Measurements from ENCODE around the gene ITIH2. TPM values are rescaled to one million over a fixed set of nuclear protein-coding genes. Genes with fewer than 3 reads are reported as not detected.
"Not testable (repeated sequence)": the region's sequence is repeated elsewhere in the genome, so short reads cannot be mapped to it uniquely, and the experiment has no call there.

ITIH2 gene
- polyA plus RNA-seq (2012; ENCODE audit: missing spikeins), result not detected

GRCh38 chr10:7703140-7703539 lies at the start of gene ITIH2:
TSS of gene ITIH2 (plus strand) at chr10:7703316. CDS start at chr10:7703435, 119 bp downstream.
- DNase-seq (ENCODE audit: insufficient read length) (no peak), FAIRE-seq (no peak)
- TF ChIP-seq TAF1 (IDR thresholded peaks at IDR 0.05; ENCODE audit: borderline replicate concordance, low read depth, low read length), result no peak
- no peak for TF ChIP-seq POLR2AphosphoS5 (IDR thresholded peaks at IDR 0.05; ENCODE audit: low read depth, low read length)
- no peak for TF ChIP-seq POLR2A (IDR thresholded peaks at IDR 0.05; ENCODE audit: low read depth, low read length)

- not testable (repeated sequence) for FAIRE-seq; DNase-seq (ENCODE audit: insufficient read length)
Observed at GRCh38 chr10:7657079-7657478, 46.0 kb upstream of the ITIH2 start.

GRCh38 chr10:7657552-7657951 lies 45.6 kb upstream of the ITIH2 start:
- no peak for FAIRE-seq
- TF ChIP-seq POLR2A (IDR thresholded peaks at IDR 0.05; ENCODE audit: low read depth, low read length), result no peak
- no peak for TF ChIP-seq POLR2AphosphoS5 (IDR thresholded peaks at IDR 0.05; ENCODE audit: low read depth, low read length)

GRCh38 chr10:7659560-7659959 lies 43.6 kb upstream of the ITIH2 start:
- no peak for DNase-seq (ENCODE audit: insufficient read length)

More at GRCh38 chr10:7657552-7657951, 45.6 kb upstream of the ITIH2 start:
- DNase-seq (ENCODE audit: insufficient read length), result no peak

GRCh38 chr10:7662522-7662921 lies 40.6 kb upstream of the ITIH2 start:
- DNase-seq (ENCODE audit: insufficient read length), result no peak
- FAIRE-seq, result no peak
- TF ChIP-seq TAF1 (IDR thresholded peaks at IDR 0.05; ENCODE audit: borderline replicate concordance, low read depth, low read length) (no peak), POLR2AphosphoS5 (IDR thresholded peaks at IDR 0.05; ENCODE audit: low read depth, low read length) (no peak), POLR2A (IDR thresholded peaks at IDR 0.05; ENCODE audit: low read depth, low read length) (no peak)

More at GRCh38 chr10:7659560-7659959, 43.6 kb upstream of the ITIH2 start:
- FAIRE-seq, result no peak
- TF ChIP-seq TAF1 (IDR thresholded peaks at IDR 0.05; ENCODE audit: borderline replicate concordance, low read depth, low read length), result no peak
- no peak for TF ChIP-seq POLR2AphosphoS5 (IDR thresholded peaks at IDR 0.05; ENCODE audit: low read depth, low read length)
- no peak for TF ChIP-seq POLR2A (IDR thresholded peaks at IDR 0.05; ENCODE audit: low read depth, low read length)

GRCh38 chr10:7664707-7665106 lies 38.4 kb upstream of the ITIH2 start:
- no peak for FAIRE-seq
- DNase-seq (ENCODE audit: insufficient read length), result no peak
- TF ChIP-seq TAF1 (IDR thresholded peaks at IDR 0.05; ENCODE audit: borderline replicate concordance, low read depth, low read length) (no peak), POLR2AphosphoS5 (IDR thresholded peaks at IDR 0.05; ENCODE audit: low read depth, low read length) (no peak), POLR2A (IDR thresholded peaks at IDR 0.05; ENCODE audit: low read depth, low read length) (no peak)

- FAIRE-seq, result no peak
- TF ChIP-seq TAF1 (IDR thresholded peaks at IDR 0.05; ENCODE audit: borderline replicate concordance, low read depth, low read length), result no peak
- no peak for TF ChIP-seq POLR2AphosphoS5 (IDR thresholded peaks at IDR 0.05; ENCODE audit: low read depth, low read length)
- TF ChIP-seq POLR2A (IDR thresholded peaks at IDR 0.05; ENCODE audit: low read depth, low read length), result no peak
- DNase-seq (ENCODE audit: insufficient read length), result no peak
Observed at GRCh38 chr10:7665767-7666166, 37.3 kb upstream of the ITIH2 start.

- FAIRE-seq (no peak), DNase-seq (ENCODE audit: insufficient read length) (no peak)
- TF ChIP-seq POLR2A (IDR thresholded peaks at IDR 0.05; ENCODE audit: low read depth, low read length), result no peak
- no peak for TF ChIP-seq POLR2AphosphoS5 (IDR thresholded peaks at IDR 0.05; ENCODE audit: low read depth, low read length)
- TF ChIP-seq TAF1 (IDR thresholded peaks at IDR 0.05; ENCODE audit: borderline replicate concordance, low read depth, low read length), result no peak
Observed at GRCh38 chr10:7666253-7667023, 36.7 kb upstream of the ITIH2 start, which contains the start of gene ITIH5. TSS of gene ITIH5 (minus strand) at chr10:7666966. CDS start at chr10:7666892, 74 bp downstream.

- no peak for DNase-seq (ENCODE audit: insufficient read length)
- FAIRE-seq, result no peak
- no peak for TF ChIP-seq POLR2A (IDR thresholded peaks at IDR 0.05; ENCODE audit: low read depth, low read length)
Observed at GRCh38 chr10:7667262-7668141, 35.6 kb upstream of the ITIH2 start.

- no peak for FAIRE-seq
- TF ChIP-seq POLR2AphosphoS5 (IDR thresholded peaks at IDR 0.05; ENCODE audit: low read depth, low read length), result no peak
- no peak for TF ChIP-seq POLR2A (IDR thresholded peaks at IDR 0.05; ENCODE audit: low read depth, low read length)
- no peak for TF ChIP-seq TAF1 (IDR thresholded peaks at IDR 0.05; ENCODE audit: borderline replicate concordance, low read depth, low read length)
- DNase-seq (ENCODE audit: insufficient read length), result no peak
Observed at GRCh38 chr10:7670157-7670556, 33.0 kb upstream of the ITIH2 start.

- FAIRE-seq (no peak), DNase-seq (ENCODE audit: insufficient read length) (no peak)
- TF ChIP-seq TAF1 (IDR thresholded peaks at IDR 0.05; ENCODE audit: borderline replicate concordance, low read depth, low read length), result no peak
- no peak for TF ChIP-seq POLR2A (IDR thresholded peaks at IDR 0.05; ENCODE audit: low read depth, low read length)
- no peak for TF ChIP-seq POLR2AphosphoS5 (IDR thresholded peaks at IDR 0.05; ENCODE audit: low read depth, low read length)
Observed at GRCh38 chr10:7672341-7673134, 30.6 kb upstream of the ITIH2 start.

Data from GM12892 (cell line).